K562 (cell line): ENCODE measurements around the gene FBLN2. TPM values are rescaled to one million over a fixed set of nuclear protein-coding genes. Genes with fewer than 3 reads are reported as not detected.
A peak's percentile ranks its signal among the peaks of the same experiment; 100 is the strongest.

ENCODE experiments used
- ADNP ChIP-seq: fragments of 200-800 bp; sonication (Bioruptor generic); IDR thresholded peaks from 2 replicates; pipeline ENCODE4 v1.6.1; 2016; ENCODE audit warnings: missing genetic modification characterization, missing compliant biosample characterization
- CBFB ChIP-seq: sonication (generic); formaldehyde crosslinking; IDR thresholded peaks from 2 replicates; pipeline ENCODE4 v1.4.0; 2020; ENCODE audit warnings: mild to moderate bottlenecking, missing genetic modification reagents
- FOXO4 ChIP-seq: fragments of 450-650 bp; formaldehyde crosslinking; IDR thresholded peaks from 2 replicates; pipeline ENCODE4 v1.4.0; 2020; ENCODE audit warnings: mild to moderate bottlenecking, moderate library complexity
- HDAC8 ChIP-seq: fragments of 450-650 bp; IDR thresholded peaks from 2 replicates; pipeline ENCODE4 v1.6.1; 2016; ENCODE audit warnings: mild to moderate bottlenecking, missing genetic modification characterization, moderate library complexity, missing compliant biosample characterization
- HMGN3 ChIP-seq: IDR thresholded peaks from 2 replicates; pipeline ENCODE4 v1.6.1; 2011; ENCODE audit warnings: borderline replicate concordance, low read depth, mild to moderate bottlenecking, mixed read lengths, low read length; ENCODE audit not compliant: insufficient read length; ENCODE audit errors: extremely low read depth
- LEF1 ChIP-seq: fragments of 450-650 bp; IDR thresholded peaks from 2 replicates; pipeline ENCODE4 v1.6.1; 2016; ENCODE audit warnings: mild to moderate bottlenecking
- MLX ChIP-seq, 2 experiments: fragments of 450-650 bp in 1 of 2; sonication (generic) in 1 of 2; formaldehyde crosslinking; conservative IDR thresholded peaks; 2 replicates each; pipeline versions ENCODE4 v1.4.0 to v1.8.1; 2020 to 2022; ENCODE audit warnings: mild to moderate bottlenecking in 1 of 2, missing genetic modification reagents in 1 of 2
- NRF1 ChIP-seq, 2 experiments: fragments of 450-650 bp; IDR thresholded peaks in 1 of 2; conservative IDR thresholded peaks in 1 of 2; 2 replicates each; pipeline ENCODE4 v1.6.1; 2014; ENCODE audit warnings: mild to moderate bottlenecking in 2 of 2
- PRPF4 ChIP-seq: fragments of 200-400 bp; formaldehyde crosslinking; IDR thresholded peaks from one replicate; pipeline ENCODE4 v1.6.1; 2017; ENCODE audit warnings: low read length, low read depth, mild to moderate bottlenecking; ENCODE audit not compliant: insufficient read depth, poor library complexity, severe bottlenecking
- RAD51 ChIP-seq: fragments of 450-650 bp; IDR thresholded peaks from 2 replicates; pipeline ENCODE4 v1.7.1; 2016; ENCODE audit warnings: low read depth, mild to moderate bottlenecking, borderline replicate concordance
- SMAD3 ChIP-seq: fragments of 450-650 bp; formaldehyde crosslinking; conservative IDR thresholded peaks from 2 replicates; pipeline ENCODE4 v1.4.0; 2020; ENCODE audit warnings: mild to moderate bottlenecking
- STAG1 ChIP-seq: sonication (generic); formaldehyde crosslinking; IDR thresholded peaks from 2 replicates; pipeline ENCODE4 v1.5.0; 2020; ENCODE audit warnings: missing genetic modification reagents, borderline replicate concordance
- TCF7 ChIP-seq: sonication (generic); IDR thresholded peaks from 2 replicates; pipeline ENCODE4 v1.6.1; 2016; ENCODE audit warnings: antibody characterized with exemption, borderline replicate concordance
- TFAP4 ChIP-seq: sonication (generic); formaldehyde crosslinking; IDR thresholded peaks from 2 replicates; pipeline ENCODE4 v1.8.0; 2022; ENCODE audit warnings: missing genetic modification reagents, mild to moderate bottlenecking, moderate library complexity, borderline replicate concordance
- TSC22D4 ChIP-seq: fragments of 450-650 bp; IDR thresholded peaks from 2 replicates; pipeline ENCODE4 v1.6.1; 2016; ENCODE audit warnings: missing genetic modification characterization, missing biosample characterization, control low read depth
- polyA plus RNA-seq, 8 experiments: library from polyadenylated mRNA; depleted of rRNA in 4 of 8; stranded (reverse) in 5 of 8; unstranded in 3 of 8; fragments of >200 nt; fragmentation: Nextera tagmentation in 2 of 8; fragmentation: Illumina TruSeq in 1 of 8; extraction: Ambion mirVana in 2 of 8; extraction: Trizol in 1 of 8; gene quantifications; 2 replicates each; pipeline versions ENCODE4 v1.2.1 to v1.2.3, GENCODE V29; 2011 to 2014; ENCODE audit warnings: inconsistent platforms in 1 of 8, missing spikeins in 1 of 8
- total RNA-seq, 7 experiments: library from RNA; depleted of rRNA in 6 of 7; stranded (reverse); fragments of >200 nt in 6 of 7; fragmentation: Illumina TruSeq in 2 of 7; extraction: Trizol in 2 of 7; gene quantifications; 2 replicates each; pipeline versions ENCODE4 v1.2.1 to v1.2.3, GENCODE V29; 2011 to 2021; ENCODE audit warnings: low replicate concordance in 1 of 7
- TF ChIP-seq, protein P1 (sequence below): fragments of 450-650 bp; IDR thresholded peaks from 2 replicates; pipeline ENCODE4 v1.6.1; 2017; ENCODE audit warnings: antibody characterized with exemption, mild to moderate bottlenecking
- TF ChIP-seq, protein P2 (sequence below): fragments of 450-650 bp; formaldehyde crosslinking; IDR thresholded peaks from 2 replicates; pipeline ENCODE4 v1.4.0; 2022; ENCODE audit warnings: missing genetic modification characterization

FBLN2 gene
- total and polyA plus RNA-seq, 9 of the 15 experiments (the other 6 are each of a cell fraction or from before 2014, with no cell fraction given): 0.03 to 0.10 (median 0.04) TPM; not detected in 6

- TF ChIP-seq HMGN3 (no peak), STAG1 (CRISPR knock-in tag) (no peak), MLX (CRISPR knock-in tag; conservative IDR thresholded peaks at IDR 0.05) (no peak), ADNP (tag) (peak; percentile 76; the same call in 1 of the 2 replicates), FOXO4 (CRISPR knock-in tag) (no peak), LEF1 (no peak), CBFB (CRISPR knock-in tag) (no peak), HDAC8 (tag) (no peak), RAD51 (peak; percentile 76), TFAP4 (CRISPR knock-in tag) (0 out of 2 replicates have a peak, but pooled peaks have one; percentile 6), SMAD3 (CRISPR knock-in tag) (no peak), TSC22D4 (tag) (no peak), TCF7 (no peak), NRF1 (conservative IDR thresholded peaks at IDR 0.05 in 1 of 2, IDR thresholded peaks at IDR 0.05 in 1 of 2) (no peak), PRPF4 (no peak)
- TF ChIP-seq, protein P1, sequence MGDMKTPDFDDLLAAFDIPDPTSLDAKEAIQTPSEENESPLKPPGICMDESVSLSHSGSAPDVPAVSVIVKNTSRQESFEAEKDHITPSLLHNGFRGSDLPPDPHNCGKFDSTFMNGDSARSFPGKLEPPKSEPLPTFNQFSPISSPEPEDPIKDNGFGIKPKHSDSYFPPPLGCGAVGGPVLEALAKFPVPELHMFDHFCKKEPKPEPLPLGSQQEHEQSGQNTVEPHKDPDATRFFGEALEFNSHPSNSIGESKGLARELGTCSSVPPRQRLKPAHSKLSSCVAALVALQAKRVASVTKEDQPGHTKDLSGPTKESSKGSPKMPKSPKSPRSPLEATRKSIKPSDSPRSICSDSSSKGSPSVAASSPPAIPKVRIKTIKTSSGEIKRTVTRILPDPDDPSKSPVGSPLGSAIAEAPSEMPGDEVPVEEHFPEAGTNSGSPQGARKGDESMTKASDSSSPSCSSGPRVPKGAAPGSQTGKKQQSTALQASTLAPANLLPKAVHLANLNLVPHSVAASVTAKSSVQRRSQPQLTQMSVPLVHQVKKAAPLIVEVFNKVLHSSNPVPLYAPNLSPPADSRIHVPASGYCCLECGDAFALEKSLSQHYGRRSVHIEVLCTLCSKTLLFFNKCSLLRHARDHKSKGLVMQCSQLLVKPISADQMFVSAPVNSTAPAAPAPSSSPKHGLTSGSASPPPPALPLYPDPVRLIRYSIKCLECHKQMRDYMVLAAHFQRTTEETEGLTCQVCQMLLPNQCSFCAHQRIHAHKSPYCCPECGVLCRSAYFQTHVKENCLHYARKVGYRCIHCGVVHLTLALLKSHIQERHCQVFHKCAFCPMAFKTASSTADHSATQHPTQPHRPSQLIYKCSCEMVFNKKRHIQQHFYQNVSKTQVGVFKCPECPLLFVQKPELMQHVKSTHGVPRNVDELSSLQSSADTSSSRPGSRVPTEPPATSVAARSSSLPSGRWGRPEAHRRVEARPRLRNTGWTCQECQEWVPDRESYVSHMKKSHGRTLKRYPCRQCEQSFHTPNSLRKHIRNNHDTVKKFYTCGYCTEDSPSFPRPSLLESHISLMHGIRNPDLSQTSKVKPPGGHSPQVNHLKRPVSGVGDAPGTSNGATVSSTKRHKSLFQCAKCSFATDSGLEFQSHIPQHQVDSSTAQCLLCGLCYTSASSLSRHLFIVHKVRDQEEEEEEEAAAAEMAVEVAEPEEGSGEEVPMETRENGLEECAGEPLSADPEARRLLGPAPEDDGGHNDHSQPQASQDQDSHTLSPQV: no peak
- TF ChIP-seq, protein P2, sequence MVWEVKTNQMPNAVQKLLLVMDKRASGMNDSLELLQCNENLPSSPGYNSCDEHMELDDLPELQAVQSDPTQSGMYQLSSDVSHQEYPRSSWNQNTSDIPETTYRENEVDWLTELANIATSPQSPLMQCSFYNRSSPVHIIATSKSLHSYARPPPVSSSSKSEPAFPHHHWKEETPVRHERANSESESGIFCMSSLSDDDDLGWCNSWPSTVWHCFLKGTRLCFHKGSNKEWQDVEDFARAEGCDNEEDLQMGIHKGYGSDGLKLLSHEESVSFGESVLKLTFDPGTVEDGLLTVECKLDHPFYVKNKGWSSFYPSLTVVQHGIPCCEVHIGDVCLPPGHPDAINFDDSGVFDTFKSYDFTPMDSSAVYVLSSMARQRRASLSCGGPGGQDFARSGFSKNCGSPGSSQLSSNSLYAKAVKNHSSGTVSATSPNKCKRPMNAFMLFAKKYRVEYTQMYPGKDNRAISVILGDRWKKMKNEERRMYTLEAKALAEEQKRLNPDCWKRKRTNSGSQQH (CRISPR knock-in tag): no peak
These were observed 41.2 kb upstream of the FBLN2 start (continued) for GRCh38 chr3:13507570-13508339.
